Measurements from ENCODE around the gene EZR. TPM values are rescaled to one million over a fixed set of nuclear protein-coding genes. Genes with fewer than 3 reads are reported as not detected.

Gene EZR
- total and polyA plus RNA-seq, 2 of the 13 experiments (the other 11 are each of a cell fraction or from before 2014, with no cell fraction given) = 34.7 to 60.3 TPM

DNA sequence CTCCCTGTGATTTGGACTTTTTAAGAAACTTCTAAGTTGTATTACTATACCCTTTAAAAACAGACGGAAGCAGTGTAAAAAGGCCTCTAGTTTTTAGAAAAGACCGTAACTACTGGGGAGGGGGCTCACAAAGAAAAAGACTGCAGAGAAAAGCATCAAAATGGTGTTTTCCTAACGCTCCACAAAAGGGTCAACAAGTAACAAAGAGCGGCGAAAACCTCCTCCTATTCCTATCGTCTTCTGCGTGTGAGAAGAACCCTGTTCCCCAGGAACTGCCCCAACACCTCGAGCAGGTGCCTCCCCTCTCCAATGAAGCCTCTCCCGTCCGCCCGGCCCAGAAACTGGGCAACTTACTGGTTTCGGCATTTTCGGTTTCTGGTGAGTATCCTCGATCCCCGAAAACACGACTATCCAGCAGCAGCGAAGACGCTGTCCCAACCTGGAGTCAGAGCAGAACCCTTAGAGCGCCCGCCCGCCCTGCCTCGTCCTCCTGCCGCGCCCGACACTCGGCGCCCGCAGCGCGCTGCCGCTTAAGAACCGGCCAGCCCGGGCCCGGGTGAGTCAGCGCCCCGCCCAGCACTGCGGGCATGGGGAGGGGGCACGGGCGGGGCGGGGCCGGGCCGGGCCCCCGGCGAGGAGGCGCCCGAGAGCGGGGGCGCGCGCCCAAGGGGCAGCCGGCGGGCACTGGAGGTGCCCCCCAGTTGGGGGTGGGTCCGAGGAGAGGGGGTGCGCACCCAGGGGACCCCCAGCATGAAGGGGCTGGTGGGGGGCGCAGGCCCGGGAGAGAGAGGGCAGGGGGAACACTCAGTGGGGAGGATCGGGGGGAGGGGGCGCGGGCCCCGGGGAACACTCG is 1.2 kb downstream of the EZR start (continued):
- TF ChIP-seq GPN1 (CRISPR knock-in tag; IDR thresholded peaks at IDR 0.05; ENCODE audit: borderline replicate concordance) (no peak), KDM4B (CRISPR knock-in tag; IDR thresholded peaks at IDR 0.05) (no peak), POLR2AphosphoS5 (IDR thresholded peaks at IDR 0.05; ENCODE audit: low read depth, low read length) (peak; percentile 67), MEIS2 (CRISPR knock-in tag; IDR thresholded peaks at IDR 0.05) (peak; percentile 38; the same call in 1 of the 2 replicates), TAF1 (CRISPR knock-in tag; IDR thresholded peaks at IDR 0.05) (peak; percentile 65), TOPORS (CRISPR knock-in tag; IDR thresholded peaks at IDR 0.05) (no peak), CAMTA2 (CRISPR knock-in tag; IDR thresholded peaks at IDR 0.05; ENCODE audit: borderline replicate concordance) (no peak), RAD21 (CRISPR knock-in tag; IDR thresholded peaks at IDR 0.05) (no peak), NKX3-1 (CRISPR knock-in tag; IDR thresholded peaks at IDR 0.05) (no peak), RBAK (CRISPR knock-in tag; IDR thresholded peaks at IDR 0.05) (no peak)
- TF ChIP-seq, protein P1, sequence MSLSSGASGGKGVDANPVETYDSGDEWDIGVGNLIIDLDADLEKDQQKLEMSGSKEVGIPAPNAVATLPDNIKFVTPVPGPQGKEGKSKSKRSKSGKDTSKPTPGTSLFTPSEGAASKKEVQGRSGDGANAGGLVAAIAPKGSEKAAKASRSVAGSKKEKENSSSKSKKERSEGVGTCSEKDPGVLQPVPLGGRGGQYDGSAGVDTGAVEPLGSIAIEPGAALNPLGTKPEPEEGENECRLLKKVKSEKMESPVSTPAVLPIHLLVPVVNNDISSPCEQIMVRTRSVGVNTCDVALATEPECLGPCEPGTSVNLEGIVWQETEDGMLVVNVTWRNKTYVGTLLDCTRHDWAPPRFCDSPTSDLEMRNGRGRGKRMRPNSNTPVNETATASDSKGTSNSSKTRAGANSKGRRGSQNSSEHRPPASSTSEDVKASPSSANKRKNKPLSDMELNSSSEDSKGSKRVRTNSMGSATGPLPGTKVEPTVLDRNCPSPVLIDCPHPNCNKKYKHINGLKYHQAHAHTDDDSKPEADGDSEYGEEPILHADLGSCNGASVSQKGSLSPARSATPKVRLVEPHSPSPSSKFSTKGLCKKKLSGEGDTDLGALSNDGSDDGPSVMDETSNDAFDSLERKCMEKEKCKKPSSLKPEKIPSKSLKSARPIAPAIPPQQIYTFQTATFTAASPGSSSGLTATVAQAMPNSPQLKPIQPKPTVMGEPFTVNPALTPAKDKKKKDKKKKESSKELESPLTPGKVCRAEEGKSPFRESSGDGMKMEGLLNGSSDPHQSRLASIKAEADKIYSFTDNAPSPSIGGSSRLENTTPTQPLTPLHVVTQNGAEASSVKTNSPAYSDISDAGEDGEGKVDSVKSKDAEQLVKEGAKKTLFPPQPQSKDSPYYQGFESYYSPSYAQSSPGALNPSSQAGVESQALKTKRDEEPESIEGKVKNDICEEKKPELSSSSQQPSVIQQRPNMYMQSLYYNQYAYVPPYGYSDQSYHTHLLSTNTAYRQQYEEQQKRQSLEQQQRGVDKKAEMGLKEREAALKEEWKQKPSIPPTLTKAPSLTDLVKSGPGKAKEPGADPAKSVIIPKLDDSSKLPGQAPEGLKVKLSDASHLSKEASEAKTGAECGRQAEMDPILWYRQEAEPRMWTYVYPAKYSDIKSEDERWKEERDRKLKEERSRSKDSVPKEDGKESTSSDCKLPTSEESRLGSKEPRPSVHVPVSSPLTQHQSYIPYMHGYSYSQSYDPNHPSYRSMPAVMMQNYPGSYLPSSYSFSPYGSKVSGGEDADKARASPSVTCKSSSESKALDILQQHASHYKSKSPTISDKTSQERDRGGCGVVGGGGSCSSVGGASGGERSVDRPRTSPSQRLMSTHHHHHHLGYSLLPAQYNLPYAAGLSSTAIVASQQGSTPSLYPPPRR (CRISPR knock-in tag; IDR thresholded peaks at IDR 0.05; ENCODE audit: borderline replicate concordance) = no peak
- TF ChIP-seq, protein P2, sequence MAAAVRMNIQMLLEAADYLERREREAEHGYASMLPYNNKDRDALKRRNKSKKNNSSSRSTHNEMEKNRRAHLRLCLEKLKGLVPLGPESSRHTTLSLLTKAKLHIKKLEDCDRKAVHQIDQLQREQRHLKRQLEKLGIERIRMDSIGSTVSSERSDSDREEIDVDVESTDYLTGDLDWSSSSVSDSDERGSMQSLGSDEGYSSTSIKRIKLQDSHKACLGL (CRISPR knock-in tag; IDR thresholded peaks at IDR 0.05) = 0 out of 2 replicates have a peak, but pooled peaks have one; percentile 41
- TF ChIP-seq, protein P3, sequence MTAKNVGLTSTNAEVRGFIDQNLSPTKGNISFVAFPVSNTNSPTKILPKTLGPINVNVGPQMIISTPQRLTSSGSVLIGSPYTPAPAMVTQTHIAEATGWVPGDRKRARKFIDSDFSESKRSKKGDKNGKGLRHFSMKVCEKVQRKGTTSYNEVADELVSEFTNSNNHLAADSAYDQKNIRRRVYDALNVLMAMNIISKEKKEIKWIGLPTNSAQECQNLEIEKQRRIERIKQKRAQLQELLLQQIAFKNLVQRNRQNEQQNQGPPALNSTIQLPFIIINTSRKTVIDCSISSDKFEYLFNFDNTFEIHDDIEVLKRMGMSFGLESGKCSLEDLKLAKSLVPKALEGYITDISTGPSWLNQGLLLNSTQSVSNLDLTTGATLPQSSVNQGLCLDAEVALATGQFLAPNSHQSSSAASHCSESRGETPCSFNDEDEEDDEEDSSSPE (CRISPR knock-in tag; IDR thresholded peaks at IDR 0.05) = peak; percentile 61
- TF ChIP-seq, protein P4, sequence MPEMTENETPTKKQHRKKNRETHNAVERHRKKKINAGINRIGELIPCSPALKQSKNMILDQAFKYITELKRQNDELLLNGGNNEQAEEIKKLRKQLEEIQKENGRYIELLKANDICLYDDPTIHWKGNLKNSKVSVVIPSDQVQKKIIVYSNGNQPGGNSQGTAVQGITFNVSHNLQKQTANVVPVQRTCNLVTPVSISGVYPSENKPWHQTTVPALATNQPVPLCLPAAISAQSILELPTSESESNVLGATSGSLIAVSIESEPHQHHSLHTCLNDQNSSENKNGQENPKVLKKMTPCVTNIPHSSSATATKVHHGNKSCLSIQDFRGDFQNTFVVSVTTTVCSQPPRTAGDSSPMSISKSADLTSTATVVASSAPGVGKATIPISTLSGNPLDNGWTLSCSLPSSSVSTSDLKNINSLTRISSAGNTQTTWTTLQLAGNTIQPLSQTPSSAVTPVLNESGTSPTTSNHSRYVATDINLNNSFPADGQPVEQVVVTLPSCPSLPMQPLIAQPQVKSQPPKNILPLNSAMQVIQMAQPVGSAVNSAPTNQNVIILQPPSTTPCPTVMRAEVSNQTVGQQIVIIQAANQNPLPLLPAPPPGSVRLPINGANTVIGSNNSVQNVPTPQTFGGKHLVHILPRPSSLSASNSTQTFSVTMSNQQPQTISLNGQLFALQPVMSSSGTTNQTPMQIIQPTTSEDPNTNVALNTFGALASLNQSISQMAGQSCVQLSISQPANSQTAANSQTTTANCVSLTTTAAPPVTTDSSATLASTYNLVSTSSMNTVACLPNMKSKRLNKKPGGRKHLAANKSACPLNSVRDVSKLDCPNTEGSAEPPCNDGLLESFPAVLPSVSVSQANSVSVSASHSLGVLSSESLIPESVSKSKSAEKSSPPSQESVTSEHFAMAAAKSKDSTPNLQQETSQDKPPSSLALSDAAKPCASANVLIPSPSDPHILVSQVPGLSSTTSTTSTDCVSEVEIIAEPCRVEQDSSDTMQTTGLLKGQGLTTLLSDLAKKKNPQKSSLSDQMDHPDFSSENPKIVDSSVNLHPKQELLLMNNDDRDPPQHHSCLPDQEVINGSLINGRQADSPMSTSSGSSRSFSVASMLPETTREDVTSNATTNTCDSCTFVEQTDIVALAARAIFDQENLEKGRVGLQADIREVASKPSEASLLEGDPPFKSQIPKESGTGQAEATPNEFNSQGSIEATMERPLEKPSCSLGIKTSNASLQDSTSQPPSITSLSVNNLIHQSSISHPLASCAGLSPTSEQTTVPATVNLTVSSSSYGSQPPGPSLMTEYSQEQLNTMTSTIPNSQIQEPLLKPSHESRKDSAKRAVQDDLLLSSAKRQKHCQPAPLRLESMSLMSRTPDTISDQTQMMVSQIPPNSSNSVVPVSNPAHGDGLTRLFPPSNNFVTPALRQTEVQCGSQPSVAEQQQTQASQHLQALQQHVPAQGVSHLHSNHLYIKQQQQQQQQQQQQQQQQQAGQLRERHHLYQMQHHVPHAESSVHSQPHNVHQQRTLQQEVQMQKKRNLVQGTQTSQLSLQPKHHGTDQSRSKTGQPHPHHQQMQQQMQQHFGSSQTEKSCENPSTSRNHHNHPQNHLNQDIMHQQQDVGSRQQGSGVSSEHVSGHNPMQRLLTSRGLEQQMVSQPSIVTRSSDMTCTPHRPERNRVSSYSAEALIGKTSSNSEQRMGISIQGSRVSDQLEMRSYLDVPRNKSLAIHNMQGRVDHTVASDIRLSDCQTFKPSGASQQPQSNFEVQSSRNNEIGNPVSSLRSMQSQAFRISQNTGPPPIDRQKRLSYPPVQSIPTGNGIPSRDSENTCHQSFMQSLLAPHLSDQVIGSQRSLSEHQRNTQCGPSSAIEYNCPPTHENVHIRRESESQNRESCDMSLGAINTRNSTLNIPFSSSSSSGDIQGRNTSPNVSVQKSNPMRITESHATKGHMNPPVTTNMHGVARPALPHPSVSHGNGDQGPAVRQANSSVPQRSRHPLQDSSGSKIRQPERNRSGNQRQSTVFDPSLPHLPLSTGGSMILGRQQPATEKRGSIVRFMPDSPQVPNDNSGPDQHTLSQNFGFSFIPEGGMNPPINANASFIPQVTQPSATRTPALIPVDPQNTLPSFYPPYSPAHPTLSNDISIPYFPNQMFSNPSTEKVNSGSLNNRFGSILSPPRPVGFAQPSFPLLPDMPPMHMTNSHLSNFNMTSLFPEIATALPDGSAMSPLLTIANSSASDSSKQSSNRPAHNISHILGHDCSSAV (CRISPR knock-in tag; IDR thresholded peaks at IDR 0.05; ENCODE audit: borderline replicate concordance) = 0 out of 2 replicates have a peak, but pooled peaks have one; percentile 23
